ENCODE measurements around the gene HCFC1.

The HCFC1 gene

GRCh38 chrX:153971450-153972367 lies at the start of gene HCFC1:
Gene HCFC1, minus strand, starts transcription at chrX:153971818. Its CDS starts 978 bp downstream, at chrX:153970840.
- DNase-seq, result peak; percentile 71 to 95 (median 90)
- intact Hi-C loops (cut with DNase I), result loop anchor here (5.0 kb wide), 1 partner anchor 126 kb away; the partner anchor contains the start of gene MECP2

DNA sequence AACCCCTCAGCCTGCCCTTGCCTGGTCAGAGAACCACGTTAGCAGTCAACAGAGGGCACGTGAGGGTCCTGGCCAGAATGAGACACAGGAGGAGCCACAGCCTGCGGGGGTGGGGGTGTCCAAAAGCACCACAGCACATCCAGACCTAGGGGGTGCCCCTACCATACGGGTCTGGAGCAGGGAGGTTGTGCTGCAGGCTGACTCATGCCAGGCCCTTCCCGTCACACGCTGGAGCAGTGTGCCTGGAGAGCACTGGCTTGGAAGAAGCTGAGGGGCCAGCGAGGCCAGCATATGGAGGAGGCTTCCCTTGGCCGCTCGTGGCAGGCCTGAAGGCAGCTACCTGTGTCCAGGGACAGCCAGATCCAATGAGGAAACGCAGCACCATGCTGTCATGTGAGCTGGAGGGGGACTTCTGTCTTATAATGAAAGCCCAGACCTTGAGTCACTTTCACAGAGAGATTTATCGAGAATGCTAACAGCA lies 49.6 kb upstream of the HCFC1 start:
- intact Hi-C loops (cut with DNase I), result no loop called here
- DNase-seq, result peak in 1 of 42 donors; percentile 46

DNA sequence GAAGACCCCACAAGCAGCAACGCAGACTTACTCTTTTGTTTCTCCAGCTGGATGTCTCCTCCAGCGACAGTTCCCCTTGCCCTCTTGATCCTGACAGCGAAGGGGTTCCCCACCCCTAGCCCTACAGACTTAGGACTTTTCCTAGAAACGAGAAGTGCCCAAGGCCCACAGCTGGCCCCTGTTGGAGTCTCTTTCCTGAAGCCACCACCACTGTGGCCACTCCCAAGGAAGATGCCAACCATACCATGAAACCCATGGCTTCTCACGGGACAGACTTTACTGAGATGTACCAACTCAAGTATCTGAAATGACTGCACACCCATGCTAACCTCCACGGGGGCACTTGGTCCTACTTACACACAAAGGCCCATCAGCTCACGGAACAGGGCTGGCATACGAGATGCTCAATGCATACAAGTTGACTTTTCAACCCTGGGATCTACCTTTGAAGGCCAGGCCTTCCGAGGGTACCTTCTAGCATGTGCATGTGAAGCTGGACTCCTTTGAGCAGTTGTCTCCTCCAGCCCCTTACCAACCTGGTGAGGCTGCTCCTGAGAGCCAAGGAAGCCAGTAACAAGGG lies 49.0 kb upstream of the HCFC1 start:
- intact Hi-C loops (cut with DNase I), result no loop called here
- DNase-seq, result no peak

- peak in 38 of 42 donors; percentile 24 to 78 (median 58) for DNase-seq
Observed at GRCh38 chrX:154019633-154020528, 48.3 kb upstream of the HCFC1 start, which contains the start of gene IRAK1. Gene IRAK1, minus strand, starts transcription at chrX:154019902. Its CDS starts 90 bp downstream, at chrX:154019812.

GRCh38 chrX:154019061-154019621 lies 47.5 kb upstream of the HCFC1 start:
- intact Hi-C loops (cut with DNase I), result loop anchor here (10.0 kb wide), 1 partner anchor 76 kb away; the partner anchor contains the start of gene MECP2
- no peak for DNase-seq

More at GRCh38 chrX:154019633-154020528, 48.3 kb upstream of the HCFC1 start, which contains the start of gene IRAK1:
- intact Hi-C loops (cut with DNase I), result loop anchor here (10.0 kb wide), 1 partner anchor 75 kb away; the partner anchor contains the start of gene MECP2

GRCh38 chrX:154018518-154019060 lies 47.0 kb upstream of the HCFC1 start:
- no peak for DNase-seq
- intact Hi-C loops (cut with DNase I), result loop anchor here (10.0 kb wide), 1 partner anchor 76 kb away; the partner anchor contains the start of gene MECP2

- DNase-seq, result no peak
- intact Hi-C loops (cut with DNase I), result loop anchor here (10.0 kb wide), 1 partner anchor 77 kb away; the partner anchor contains the start of gene MECP2
Observed at GRCh38 chrX:154017766-154018517, 46.3 kb upstream of the HCFC1 start.

- intact Hi-C loops (cut with DNase I), result loop anchor here (10.0 kb wide), 1 partner anchor 78 kb away; the partner anchor contains the start of gene MECP2
- no peak for DNase-seq
Observed at GRCh38 chrX:154016366-154017076, 44.9 kb upstream of the HCFC1 start.

DNA sequence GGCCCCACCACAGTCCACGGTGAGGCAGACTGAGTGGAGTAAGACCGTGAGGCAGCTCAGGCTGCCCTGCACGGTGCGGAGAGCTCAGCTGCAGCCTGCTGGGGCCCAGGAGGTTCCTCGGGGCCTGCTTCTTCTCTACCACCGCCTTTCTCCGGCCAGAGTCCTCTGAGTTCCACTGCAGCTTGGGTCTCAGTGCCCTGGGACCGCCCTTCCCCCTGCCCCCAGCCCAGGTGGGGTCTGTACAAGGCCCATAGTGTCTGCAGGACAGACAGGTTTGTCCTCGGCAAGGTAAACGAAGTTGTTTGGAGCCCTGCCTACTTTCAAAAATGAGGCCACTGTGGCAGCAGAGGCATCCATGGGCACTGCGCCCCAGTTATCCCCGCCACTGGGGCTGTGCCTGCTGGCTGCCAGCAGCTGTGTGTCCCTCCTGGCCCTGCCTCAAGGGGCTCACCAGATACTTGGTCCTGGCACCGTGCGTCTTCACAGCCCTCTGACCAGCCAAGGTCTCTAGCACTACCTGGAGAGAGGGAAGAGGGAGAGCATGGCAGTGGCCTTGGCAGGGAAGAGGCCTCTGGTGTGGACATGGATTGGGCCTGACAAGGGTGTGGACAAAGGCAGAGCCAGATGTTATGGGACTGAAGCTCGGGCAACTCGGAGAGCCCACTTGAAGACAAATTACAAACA lies 44.1 kb upstream of the HCFC1 start:
- intact Hi-C loops (cut with DNase I), result loop anchor here (10.0 kb wide), 1 partner anchor 79 kb away; the partner anchor contains the start of gene MECP2
- DNase-seq, result no peak

- intact Hi-C loops (cut with DNase I), result loop anchor here (10.0 kb wide), 1 partner anchor 80 kb away; the partner anchor contains the start of gene MECP2
- DNase-seq, result no peak
Observed at GRCh38 chrX:154014429-154015380, 43.1 kb upstream of the HCFC1 start.

GRCh38 chrX:154013614-154014360 lies 42.2 kb upstream of the HCFC1 start:
- intact Hi-C loops (cut with DNase I), result loop anchor here (10.0 kb wide), 1 partner anchor 81 kb away; the partner anchor contains the start of gene MECP2
- peak in 36 of 42 donors; percentile 27 to 76 (median 49) for DNase-seq

GRCh38 chrX:154013001-154013421 lies 41.4 kb upstream of the HCFC1 start:
- peak in 16 of 42 donors; percentile 24 to 67 (median 38) for DNase-seq
- intact Hi-C loops (cut with DNase I), result loop anchor here (10.0 kb wide), 1 partner anchor 82 kb away; the partner anchor contains the start of gene MECP2

DNA sequence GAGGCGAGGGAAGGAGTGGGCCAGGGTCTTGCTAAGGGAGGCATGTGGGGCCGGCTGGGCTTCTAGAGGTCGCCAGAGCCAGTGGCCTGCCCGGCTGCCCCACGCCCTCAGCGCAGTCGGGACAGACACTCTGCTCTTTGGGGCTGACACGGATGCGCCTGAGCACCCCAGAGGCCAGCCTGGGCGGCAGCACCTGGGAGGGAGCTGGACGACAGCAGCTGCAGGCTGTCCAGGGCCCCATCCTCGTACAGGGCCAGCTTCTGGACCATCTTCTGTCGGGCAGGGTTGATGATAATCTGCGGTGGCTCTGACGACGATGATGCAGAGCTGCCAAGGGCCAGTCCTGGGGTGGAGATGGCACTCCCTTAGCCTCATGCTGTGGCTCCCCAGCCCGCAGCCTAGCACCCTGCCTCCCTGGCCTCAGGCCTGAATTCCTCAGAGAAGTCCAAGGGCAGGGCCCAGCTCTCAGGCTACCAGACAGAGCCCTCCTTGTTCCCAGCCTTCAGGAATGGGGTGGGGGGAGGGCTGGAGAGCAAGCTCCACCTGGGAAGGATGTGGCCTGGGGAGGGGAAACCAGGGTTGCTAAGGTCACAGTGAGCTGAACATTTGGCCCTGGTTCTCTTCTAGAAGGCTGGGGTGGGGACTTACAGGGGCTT lies 40.8 kb upstream of the HCFC1 start:
- peak in 31 of 42 donors; percentile 18 to 67 (median 48) for DNase-seq
- intact Hi-C loops (cut with DNase I), result loop anchor here (10.0 kb wide), 1 partner anchor 82 kb away; the partner anchor contains the start of gene MECP2

All from head of caudate nucleus (tissue), 42 donors.